IMR-90 (cell line): ENCODE measurements around the gene ZSWIM5. TPM values are rescaled to one million over a fixed set of nuclear protein-coding genes. Genes with fewer than 3 reads are reported as not detected.

Experiments used
- ATAC-seq: fragments of 200-7000 bp; cut with Tn5 transposase; 2 replicates; pipeline ENCODE4 v1.9.1; 2020; ENCODE audit warnings: low read depth, mild to moderate bottlenecking, moderate library complexity
- BruUV-seq: library from RNA; stranded (reverse); fragments of 400-500 nt; replicated peaks from 2 replicates; lab custom pipeline; 2021; lab: Mats Ljungman, UMichigan
- CTCF ChIA-PET: fragments of 300-600 bp; formaldehyde crosslinking; extraction: SDS; loops from one replicate; lab custom pipeline; 2021; ENCODE audit warnings: antibody characterized with exemption; lab: Yijun Ruan, JAX
- POLR2A ChIA-PET: fragments of 300-600 bp; sonication (Branson Sonifier 250); formaldehyde crosslinking; loops from one replicate; lab custom pipeline; 2022; ENCODE audit warnings: antibody characterized with exemption; ENCODE audit not compliant: unreplicated experiment; lab: Charles Lee
- DNase-seq: peaks from one replicate; pipeline ENCODE4 v3.0.0; 2013
- H2AFZ ChIP-seq: replicated peaks from 2 replicates; pipeline ENCODE3; 2013; ENCODE audit warnings: low read length, mild to moderate bottlenecking; ENCODE audit not compliant: poor library complexity
- H2AK5ac ChIP-seq: 2 replicates; pipeline ENCODE4 v1.6.1; 2013; ENCODE audit warnings: low read depth, low read length, inconsistent platforms
- H2AK9ac ChIP-seq: replicated peaks from 2 replicates; pipeline ENCODE3; 2013; ENCODE audit warnings: mild to moderate bottlenecking, low read depth, low read length, moderate library complexity; ENCODE audit not compliant: poor library complexity
- H2BK120ac ChIP-seq: 2 replicates; pipeline ENCODE4 v1.6.1; 2013; ENCODE audit warnings: low read depth, low read length, inconsistent platforms
- H2BK15ac ChIP-seq: 3 replicates; pipeline ENCODE4 v1.6.1; 2013; ENCODE audit warnings: low read depth, low read length, inconsistent platforms
- H2BK20ac ChIP-seq: 2 replicates; pipeline ENCODE4 v1.6.1; 2013; ENCODE audit warnings: low read depth, mild to moderate bottlenecking, inconsistent platforms, low read length, moderate library complexity
- H2BK5ac ChIP-seq: 2 replicates; pipeline ENCODE4 v1.6.1; 2013; ENCODE audit warnings: mild to moderate bottlenecking, low read depth, low read length, inconsistent platforms; ENCODE audit not compliant: poor library complexity, severe bottlenecking
- H3K14ac ChIP-seq: replicated peaks from 2 replicates; pipeline ENCODE4 v1.6.1; 2013; ENCODE audit warnings: low read depth, low read length, inconsistent platforms
- H3K18ac ChIP-seq: 2 replicates; pipeline ENCODE4 v1.6.1; 2013; ENCODE audit warnings: low read depth, low read length, control low read depth
- H3K23ac ChIP-seq: 2 replicates; pipeline ENCODE4 v1.6.1; 2013; ENCODE audit warnings: low read depth, low read length, inconsistent platforms
- H3K27ac ChIP-seq: 2 replicates; pipeline ENCODE4 v1.5.1; 2013; ENCODE audit warnings: mild to moderate bottlenecking, control low read depth, low read length; ENCODE audit not compliant: insufficient read depth
- H3K27me3 ChIP-seq: 2 replicates; pipeline ENCODE4 v1.6.1; 2013; ENCODE audit warnings: low read length; ENCODE audit not compliant: control insufficient read depth, insufficient read depth
- H3K36me3 ChIP-seq: 2 replicates; pipeline ENCODE4 v1.6.1; 2013; ENCODE audit warnings: low read length, mixed read lengths; ENCODE audit not compliant: control insufficient read depth, insufficient read depth
- H3K4ac ChIP-seq: 2 replicates; pipeline ENCODE4 v1.6.1; 2013; ENCODE audit warnings: low read depth, low read length, inconsistent platforms
- H3K4me1 ChIP-seq: 2 replicates; pipeline ENCODE4 v1.6.1; 2013; ENCODE audit warnings: low read length, mixed read lengths; ENCODE audit not compliant: control insufficient read depth, insufficient read depth
- H3K4me2 ChIP-seq: 2 replicates; pipeline ENCODE4 v1.6.1; 2013; ENCODE audit warnings: low read depth, mild to moderate bottlenecking, control low read depth, low read length, moderate library complexity
- H3K4me3 ChIP-seq: 2 replicates; pipeline ENCODE4 v1.5.1; 2013; ENCODE audit warnings: low read depth, mild to moderate bottlenecking, control low read depth, low read length, moderate library complexity; ENCODE audit not compliant: insufficient read depth
- H3K56ac ChIP-seq: 2 replicates; pipeline ENCODE4 v1.6.1; 2013; ENCODE audit warnings: low read length, inconsistent platforms; ENCODE audit not compliant: insufficient read depth; ENCODE audit errors: extremely low read depth
- H3K79me1 ChIP-seq, 2 experiments: 2 replicates each; pipeline ENCODE4 v1.6.1; 2013; ENCODE audit warnings: low read length in 2 of 2, inconsistent platforms in 1 of 2, low read depth in 1 of 2
- H3K9ac ChIP-seq: 2 replicates; pipeline ENCODE4 v1.6.1; 2013; ENCODE audit warnings: low read depth, low read length, control low read depth
- H3K9me1 ChIP-seq: 2 replicates; pipeline ENCODE4 v1.6.1; 2013; ENCODE audit warnings: low read length, inconsistent platforms; ENCODE audit not compliant: insufficient read depth
- H3K9me3 ChIP-seq: 2 replicates; pipeline ENCODE4 v1.6.1; 2013; ENCODE audit warnings: low read length; ENCODE audit not compliant: control insufficient read depth, insufficient read depth
- H4K20me1 ChIP-seq: 2 replicates; pipeline ENCODE4 v1.6.1; 2013; ENCODE audit warnings: low read length, inconsistent platforms; ENCODE audit not compliant: insufficient read depth
- H4K5ac ChIP-seq: 2 replicates; pipeline ENCODE4 v1.6.1; 2013; ENCODE audit warnings: mild to moderate bottlenecking, low read depth, low read length, control low read depth
- H4K8ac ChIP-seq, 2 experiments: 2 replicates each; pipeline ENCODE4 v1.6.1; 2013; ENCODE audit warnings: low read depth in 2 of 2, low read length in 2 of 2, control low read depth in 1 of 2, inconsistent platforms in 1 of 2
- H4K91ac ChIP-seq: 2 replicates; pipeline ENCODE4 v1.6.1; 2013; ENCODE audit warnings: low read depth, low read length, inconsistent platforms; ENCODE audit not compliant: insufficient read depth
- CEBPB ChIP-seq: IDR thresholded peaks from 2 replicates; pipeline ENCODE4 v1.6.1; 2012; ENCODE audit warnings: low read depth, low read length, improper control_type of control experiment
- CHD1 ChIP-seq: IDR thresholded peaks from 2 replicates; pipeline ENCODE4 v1.6.1; 2012; ENCODE audit warnings: low read depth, low read length, improper control_type of control experiment
- MAFK ChIP-seq: IDR thresholded peaks from 2 replicates; pipeline ENCODE4 v1.6.1; 2012; ENCODE audit warnings: low read depth, low read length, improper control_type of control experiment
- MAZ ChIP-seq: IDR thresholded peaks from 2 replicates; pipeline ENCODE4 v1.6.1; 2012; ENCODE audit warnings: low read depth, mild to moderate bottlenecking, low read length, improper control_type of control experiment, moderate library complexity, borderline replicate concordance
- MXI1 ChIP-seq: IDR thresholded peaks from 2 replicates; pipeline ENCODE4 v1.6.1; 2012; ENCODE audit warnings: low read depth, mild to moderate bottlenecking, low read length, moderate library complexity, borderline replicate concordance
- NFE2L2 ChIP-seq: fragments of 150-350 bp; IDR thresholded peaks from 2 replicates; pipeline ENCODE4 v1.6.1; 2016; ENCODE audit warnings: low read depth, mild to moderate bottlenecking, low read length
- POLR2A ChIP-seq: IDR thresholded peaks from 2 replicates; pipeline ENCODE4 v1.6.1; 2012; ENCODE audit warnings: mild to moderate bottlenecking, low read depth, low read length
- RCOR1 ChIP-seq: IDR thresholded peaks from 2 replicates; pipeline ENCODE4 v1.6.1; 2012; ENCODE audit warnings: mild to moderate bottlenecking, low read length, improper control_type of control experiment; ENCODE audit not compliant: insufficient replicate concordance
- RFX5 ChIP-seq: IDR thresholded peaks from 2 replicates; pipeline ENCODE4 v1.8.0; 2012; ENCODE audit warnings: low read depth, mild to moderate bottlenecking, low read length, moderate library complexity
- SMC3 ChIP-seq: fragments of 150-350 bp; IDR thresholded peaks from 2 replicates; pipeline ENCODE4 v1.6.1; 2016; ENCODE audit warnings: low read depth, mild to moderate bottlenecking, antibody characterized with exemption, low read length, moderate library complexity
- WGBS, 2 experiments: methylation state at CpG; one replicate each; pipeline versions ENCODE4 v1.1.5 to v1.1.7; 2013; ENCODE audit warnings: missing lambda C conversion rate in 2 of 2; ENCODE audit not compliant: insufficient read length in 1 of 2; ENCODE audit errors: extremely low coverage in 2 of 2; 5-methylcytosine and 5-hydroxymethylcytosine counted together
- dilution Hi-C: fragments of 300-500 bp; cut with HindIII; formaldehyde crosslinking; loops from one replicate; pipeline ENCODE4 v1.14.3; 2018; ENCODE audit warnings: low sequenced_read_pairs; ENCODE audit not compliant: unreplicated experiment
- in situ Hi-C: fragments of 300-500 bp; cut with MboI; formaldehyde crosslinking; loops from 3 replicates; pipeline ENCODE4 v1.14.3; 2019; ENCODE audit warnings: low sequenced_read_pairs, inconsistent platforms, mixed read lengths
- intact Hi-C: fragments of 100-400 bp; cut with micrococcal nuclease; formaldehyde crosslinking; loops from 2 replicates; pipeline ENCODE4 v1.10.0; 2022
- polyA plus RNA-seq, 3 experiments: library from polyadenylated mRNA; depleted of rRNA; stranded (reverse); fragments of >200 nt; gene quantifications; 2 replicates each; pipeline ENCODE4 v1.2.3, GENCODE V29; 2012; ENCODE audit warnings: low replicate concordance in 1 of 3
- total RNA-seq: library from RNA; depleted of rRNA; stranded (reverse); fragments of >200 nt; gene quantifications from 2 replicates; pipeline ENCODE4 v1.2.3, GENCODE V29; 2012
- TF ChIP-seq, protein P1 (sequence below): fragments of 150-350 bp; IDR thresholded peaks from 2 replicates; pipeline ENCODE4 v1.6.1; 2016; ENCODE audit warnings: low read depth, mild to moderate bottlenecking, low read length, moderate library complexity, borderline replicate concordance
- TF ChIP-seq, protein P2 (sequence below): fragments of 150-350 bp; IDR thresholded peaks from 2 replicates; pipeline ENCODE4 v1.6.1; 2017; ENCODE audit warnings: mild to moderate bottlenecking, antibody characterized with exemption, low read length, low read depth

Gene ZSWIM5
- total and polyA plus RNA-seq, 2 of the 4 experiments (the other 2 are of a cell fraction): under 0.01 to 0.03 TPM

DNA sequence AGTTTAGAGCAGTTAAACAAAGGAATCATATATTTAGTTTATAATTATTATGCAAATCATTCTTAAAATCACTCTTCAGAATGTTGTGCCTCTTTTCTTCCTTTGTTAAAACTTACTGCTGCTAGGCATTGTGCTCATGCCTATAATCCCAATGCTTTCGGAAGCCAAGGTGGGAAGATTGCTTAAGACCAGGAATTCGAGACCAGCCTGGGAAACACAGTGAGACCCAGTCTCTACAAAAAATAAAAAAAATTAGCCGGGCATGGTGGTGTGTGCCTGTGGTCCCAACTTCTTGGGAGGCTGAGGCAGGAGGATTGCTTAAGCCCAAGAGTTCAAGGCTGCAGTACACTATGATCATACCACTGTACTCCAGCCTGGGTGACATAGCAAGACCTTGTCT is 33.6 kb downstream of the ZSWIM5 start:
- Histone ChIP-seq H2AK5ac (no peak overlapping the region), H3K79me1 (no peaks in the 10 kb centered on the region), H4K20me1 (no peaks in the 10 kb centered on the region), H2AK9ac (no peak overlapping the region), H3K27me3 (no peaks in the 10 kb centered on the region; the same call in 1 of the 2 replicates), H3K36me3 (no peaks in the 10 kb centered on the region), H3K9me1 (no peaks in the 10 kb centered on the region), H3K14ac (no peak overlapping the region), H3K4me1 (no peaks in the 10 kb centered on the region), H3K56ac (no peak overlapping the region), H2BK20ac (no peak overlapping the region), H2AFZ (no peak overlapping the region), H3K4ac (no peak overlapping the region), H3K18ac (no peak overlapping the region), H2BK5ac (no peak overlapping the region), H3K27ac (no peak overlapping the region), H4K5ac (no peak overlapping the region), H3K9me3 (no peaks in the 10 kb centered on the region), H4K91ac (no peak overlapping the region), H4K8ac (no peak overlapping the region), H3K23ac (no peak overlapping the region), H3K4me2 (no peak overlapping the region), H3K4me3 (no peak overlapping the region), H2BK15ac (no peak overlapping the region), H2BK120ac (no peak overlapping the region), H3K9ac (no peak overlapping the region)
- ATAC-seq (no peak), DNase-seq (no peak)
- BruUV-seq: no TSS peak
- POLR2A ChIA-PET: no interaction called here
- intact Hi-C loops: no loop called here
- in situ Hi-C loops: no loop called here
- CTCF ChIA-PET: no interaction called here
- WGBS, 2 experiments: no CpG with 5 or more reads among the region's 3 CpGs
- TF ChIP-seq MXI1 (no peak), MAZ (no peak), SMC3 (no peak), RFX5 (no peak), CEBPB (no peak), MAFK (no peak), POLR2A (no peak), NFE2L2 (no peak), CHD1 (no peak), RCOR1 (no peak)
- TF ChIP-seq, protein P1, sequence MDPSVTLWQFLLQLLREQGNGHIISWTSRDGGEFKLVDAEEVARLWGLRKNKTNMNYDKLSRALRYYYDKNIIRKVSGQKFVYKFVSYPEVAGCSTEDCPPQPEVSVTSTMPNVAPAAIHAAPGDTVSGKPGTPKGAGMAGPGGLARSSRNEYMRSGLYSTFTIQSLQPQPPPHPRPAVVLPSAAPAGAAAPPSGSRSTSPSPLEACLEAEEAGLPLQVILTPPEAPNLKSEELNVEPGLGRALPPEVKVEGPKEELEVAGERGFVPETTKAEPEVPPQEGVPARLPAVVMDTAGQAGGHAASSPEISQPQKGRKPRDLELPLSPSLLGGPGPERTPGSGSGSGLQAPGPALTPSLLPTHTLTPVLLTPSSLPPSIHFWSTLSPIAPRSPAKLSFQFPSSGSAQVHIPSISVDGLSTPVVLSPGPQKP: no peak
- TF ChIP-seq, protein P2, sequence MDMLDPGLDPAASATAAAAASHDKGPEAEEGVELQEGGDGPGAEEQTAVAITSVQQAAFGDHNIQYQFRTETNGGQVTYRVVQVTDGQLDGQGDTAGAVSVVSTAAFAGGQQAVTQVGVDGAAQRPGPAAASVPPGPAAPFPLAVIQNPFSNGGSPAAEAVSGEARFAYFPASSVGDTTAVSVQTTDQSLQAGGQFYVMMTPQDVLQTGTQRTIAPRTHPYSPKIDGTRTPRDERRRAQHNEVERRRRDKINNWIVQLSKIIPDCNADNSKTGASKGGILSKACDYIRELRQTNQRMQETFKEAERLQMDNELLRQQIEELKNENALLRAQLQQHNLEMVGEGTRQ: no peak
- dilution Hi-C loops: no loop called here
